Esophagus squamous epithelium (tissue), 5 donors: Measurements from ENCODE around the gene PHOSPHO1. TPM values are rescaled to one million over a fixed set of nuclear protein-coding genes. Genes with fewer than 3 reads are reported as not detected.
"Not testable (repeated sequence)": the region's sequence is repeated elsewhere in the genome, so short reads cannot be mapped to it uniquely, and the experiment has no call there.

Experiments used
- DNase-seq: peaks from one replicate; lab custom pipeline; 2025; lab: John Stamatoyannopoulos, UW
- H3K27ac ChIP-seq, 4 donors: fragments of 200-600 bp; sonication (generic); one replicate each; pipeline ENCODE4 v1.5.1; 2016 to 2019; ENCODE audit warnings: mild to moderate bottlenecking in 1 of 4
- H3K27me3 ChIP-seq, 4 donors: fragments of 200-600 bp; sonication (generic); 1 replicate in 3 of 4; 2 replicates in 1 of 4; pipeline versions ENCODE4 v1.5.1 to v1.6.0; 2017 to 2021; ENCODE audit warnings: antibody characterized with exemption in 1 of 4
- H3K36me3 ChIP-seq, 3 donors: fragments of 200-600 bp; sonication (generic); one replicate each; pipeline ENCODE4 v1.5.1; 2016 to 2019
- H3K4me1 ChIP-seq, 3 donors: fragments of 200-600 bp; sonication (generic); one replicate each; pipeline ENCODE4 v1.5.1; 2017 to 2019
- H3K4me3 ChIP-seq, 4 donors: fragments of 200-600 bp; sonication (generic); 1 replicate in 3 of 4; 2 replicates in 1 of 4; pipeline ENCODE4 v1.5.1; 2016 to 2019; ENCODE audit warnings: mild to moderate bottlenecking in 2 of 4, moderate library complexity in 1 of 4
- H3K9me3 ChIP-seq, 3 donors: fragments of 200-600 bp; sonication (generic); one replicate each; pipeline ENCODE4 v1.5.1; 2016 to 2019
- CTCF ChIP-seq, 6 experiments: fragments of 450-650 bp in 4 of 6; fragments of 200-600 bp in 2 of 6; sonication (generic) in 2 of 6; IDR thresholded peaks; one replicate each; pipeline ENCODE4 v1.5.1; 2016 to 2019; ENCODE audit warnings: antibody characterized with exemption in 6 of 6, mild to moderate bottlenecking in 4 of 6, moderate library complexity in 4 of 6
- POLR2A ChIP-seq, 4 donors: fragments of 450-650 bp; IDR thresholded peaks; one replicate each; pipeline ENCODE4 v1.6.1; 2017; ENCODE audit warnings: antibody characterized with exemption in 4 of 4, mild to moderate bottlenecking in 4 of 4, moderate library complexity in 3 of 4
- WGBS, 2 donors: methylation state at CpG; one replicate each; pipeline ENCODE4 v1.1.5; 2018; 5-methylcytosine and 5-hydroxymethylcytosine counted together
- intact Hi-C: fragments of 100-400 bp; cut with DNase I; formaldehyde crosslinking; loops from one replicate; pipeline ENCODE4 v1.15.0; 2022
- total RNA-seq, 4 donors: library from RNA; depleted of rRNA; stranded (reverse); fragments of >200 nt; gene quantifications; one replicate each; pipeline ENCODE4 v1.1.0, GENCODE V29; 2016
- donor health status: DM: yes; HTN: yes; CAD: no.

The PHOSPHO1 gene
- total RNA-seq, 4 donors from 2014 or later: 0.38 to 2.4 TPM; not detected in 2

- intact Hi-C loops: no loop called here
- 70 to 76% methylated on average over 5 of the region's 5 CpGs for WGBS, 2 donors
- no peaks in the 10 kb centered on the region for H3K9me3 ChIP-seq
These were observed 38.8 kb upstream of the PHOSPHO1 start for GRCh38 chr17:49269356-49269755.

DNA sequence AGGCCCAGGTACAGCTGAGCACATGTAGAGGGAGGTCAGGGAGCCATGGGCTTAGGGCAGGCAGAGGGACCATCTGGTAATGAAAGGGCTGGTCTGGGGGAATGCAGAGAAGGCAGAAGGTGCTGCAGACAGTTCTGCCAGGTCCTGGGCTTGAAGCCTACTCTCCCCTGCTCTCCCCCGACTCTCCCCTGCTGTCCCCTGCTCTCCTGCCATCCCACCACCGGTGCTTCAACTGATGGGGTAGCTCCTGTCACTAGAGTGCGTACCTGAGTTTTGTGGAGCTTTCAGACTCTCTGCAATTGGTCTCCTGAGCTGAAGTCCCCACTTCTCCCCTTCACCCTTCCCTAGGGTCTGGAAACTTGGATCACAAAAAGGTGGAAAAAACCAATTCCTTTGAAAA, 37.3 kb upstream of the PHOSPHO1 start:
- Histone ChIP-seq H3K27ac (no peak overlapping the region), H3K9me3 (no peaks in the 10 kb centered on the region), H3K36me3 (no peaks in the 10 kb centered on the region), H3K27me3 (peaks cover 0 to 7% (median 0%) of the 10 kb centered on the region in 4 donors), H3K4me3 (no peak overlapping the region), H3K4me1 (no peaks in the 10 kb centered on the region)
- intact Hi-C loops: no loop called here
- no peak for DNase-seq
- WGBS, 2 donors: 91 to 100% methylated on average over 1 to 3 of the region's 3 CpGs
- TF ChIP-seq POLR2A (IDR thresholded peaks at IDR 0.05) (no peak), CTCF (IDR thresholded peaks at IDR 0.05) (no peak)

More at GRCh38 chr17:49269356-49269755, 38.8 kb upstream of the PHOSPHO1 start:
- DNase-seq: no peak
- no peaks in the 10 kb centered on the region for H3K36me3 ChIP-seq
- no peaks in the 10 kb centered on the region for H3K27me3 ChIP-seq
- no peaks in the 10 kb centered on the region for H3K4me1 ChIP-seq
- TF ChIP-seq POLR2A (IDR thresholded peaks at IDR 0.05): no peak
- no peak for TF ChIP-seq CTCF (IDR thresholded peaks at IDR 0.05)
- H3K27ac ChIP-seq: no peak overlapping the region
- no peak overlapping the region for H3K4me3 ChIP-seq

DNA sequence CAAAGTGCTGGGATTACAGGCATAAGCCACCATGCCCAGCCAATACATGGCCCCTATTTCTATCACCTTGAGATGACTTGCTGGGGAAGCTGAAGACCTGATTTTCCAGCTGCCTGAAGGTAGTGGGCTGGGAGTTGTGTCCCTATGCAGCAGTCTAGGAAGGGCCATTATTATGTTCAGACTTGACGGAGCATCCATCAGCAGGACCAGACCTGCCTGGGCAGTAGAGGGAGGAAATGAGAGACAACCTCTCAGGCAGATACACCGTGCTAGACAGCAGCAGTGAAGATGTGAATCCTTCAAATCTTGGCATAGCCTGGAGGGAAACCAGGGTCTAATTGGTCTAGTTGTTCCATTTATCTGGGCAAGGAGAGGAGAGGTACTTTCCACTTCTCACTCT, 35.6 kb upstream of the PHOSPHO1 start:
- H3K27ac ChIP-seq: no peak overlapping the region
- no peaks in the 10 kb centered on the region for H3K36me3 ChIP-seq
- intact Hi-C loops: no loop called here
- peaks cover 0 to 7% (median 0%) of the 10 kb centered on the region in 4 donors for H3K27me3 ChIP-seq
- H3K4me1 ChIP-seq: peaks cover 0 to 2% (median 0%) of the 10 kb centered on the region in 3 donors
- TF ChIP-seq POLR2A (IDR thresholded peaks at IDR 0.05) (no peak), CTCF (IDR thresholded peaks at IDR 0.05) (no peak)
- WGBS, 2 donors: 15 to 46% methylated on average over 2 of the region's 2 CpGs
- H3K9me3 ChIP-seq: no peaks in the 10 kb centered on the region
- no peak for DNase-seq
- H3K4me3 ChIP-seq: no peak overlapping the region

- DNase-seq, H3K27ac ChIP-seq, H3K9me3 ChIP-seq, H3K27me3 ChIP-seq, intact Hi-C loops, H3K36me3 ChIP-seq, H3K4me3 ChIP-seq: not testable (repeated sequence)
- 88 to 93% methylated on average over 9 of the region's 9 CpGs for WGBS, 2 donors
- peaks cover 0 to 22% (median 5%) of the 10 kb centered on the region in 3 donors for H3K4me1 ChIP-seq
These were observed 31.0 kb upstream of the PHOSPHO1 start for GRCh38 chr17:49261540-49261939.

DNA sequence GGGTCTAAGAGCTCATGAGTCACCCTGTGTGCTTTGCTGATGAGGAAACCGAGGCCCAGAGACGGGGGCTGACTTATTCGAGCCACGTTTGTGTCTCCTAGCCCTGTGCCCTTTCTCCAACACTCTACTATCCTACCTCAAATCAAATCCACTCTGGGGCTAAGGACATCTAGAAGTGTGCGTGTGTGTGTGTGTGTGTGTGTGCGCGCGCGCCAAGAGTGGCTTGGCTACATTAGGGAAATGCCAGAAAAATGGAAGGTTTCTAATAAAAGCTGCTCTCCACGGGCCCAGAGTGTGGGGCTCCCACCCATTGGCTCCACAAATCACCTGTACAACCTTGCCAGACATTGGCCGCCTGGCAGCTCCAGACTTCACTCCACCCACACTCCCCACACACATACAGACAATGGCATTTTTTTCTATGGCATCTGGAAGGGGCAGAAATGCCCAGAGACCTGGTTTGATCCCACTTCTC, 30.3 kb upstream of the PHOSPHO1 start:
- intact Hi-C loops: no loop called here
- H3K27ac ChIP-seq: peak overlapping the region; percentile 64 to 86 (median 76)
- peak overlapping the region; percentile 49 to 74 (median 58) for H3K4me3 ChIP-seq
- no peak for TF ChIP-seq CTCF (IDR thresholded peaks at IDR 0.05)
- no peak for TF ChIP-seq POLR2A (IDR thresholded peaks at IDR 0.05)
- no peak for DNase-seq
- H3K9me3 ChIP-seq: no peaks in the 10 kb centered on the region
- WGBS, 2 donors: 23 to 41% methylated on average over 5 to 11 of the region's 11 CpGs
- H3K27me3 ChIP-seq: peaks cover 0 to 7% (median 0%) of the 10 kb centered on the region in 4 donors
- no peaks in the 10 kb centered on the region for H3K36me3 ChIP-seq
- H3K4me1 ChIP-seq: peaks cover 0 to 22% (median 5%) of the 10 kb centered on the region in 3 donors
